Heart left ventricle (tissue), 13 donors: ENCODE results near the gene ZNF423.

ENCODE experiments used
- POLR2A ChIP-seq, 2 donors: fragments of 450-650 bp; IDR thresholded peaks; one replicate each; pipeline ENCODE4 v1.6.1; 2017; ENCODE audit warnings: antibody characterized with exemption in 2 of 2, mild to moderate bottlenecking in 2 of 2, moderate library complexity in 2 of 2
- TF ChIP-seq, protein P1 (sequence below), 12 donors: fragments of 200-600 bp; sonication (generic) in 4 of 12; IDR thresholded peaks; one replicate each; pipeline versions ENCODE4 v1.5.0 to v1.8.0; 2018 to 2022; ENCODE audit warnings: antibody characterized with exemption in 12 of 12, mild to moderate bottlenecking in 5 of 12
- donor health status: ischemic (EF 13 %, LVEDD 7.1; RV severe dilation, severe dysfunction).
- donor health status: DM: no; HTN: yes; CAD: no.
- donor health status: DM: no; HTN: no; CAD: no.
- donor health status: ischemic (EF 25% LVEDD 6.9; RV normal size, moderate dysfunction).
- donor health status: ischemic (EF 25% LVEDD 5.7; RV mildly dilated, moderate dysfunction).
- donor health status: ischemic (EF 35%, LVEDD 5.7; RV mildly dilated, moderate dysfunction).
- donor health status: nonischemic (EF 11% LVEDD 7.7; RV severe dilation, severe dysfunction).
- donor health status: DM: yes; HTN: yes; CAD: no.
- donor health status: PGD.
- donor health status: ischemic (EF 29% LVEDD 5.4; RV normal size, mild dysfunction).
- donor health status: nonischemic (EF 23%, LVEDD 6.1; RV moderate dilation, normal function).

DNA sequence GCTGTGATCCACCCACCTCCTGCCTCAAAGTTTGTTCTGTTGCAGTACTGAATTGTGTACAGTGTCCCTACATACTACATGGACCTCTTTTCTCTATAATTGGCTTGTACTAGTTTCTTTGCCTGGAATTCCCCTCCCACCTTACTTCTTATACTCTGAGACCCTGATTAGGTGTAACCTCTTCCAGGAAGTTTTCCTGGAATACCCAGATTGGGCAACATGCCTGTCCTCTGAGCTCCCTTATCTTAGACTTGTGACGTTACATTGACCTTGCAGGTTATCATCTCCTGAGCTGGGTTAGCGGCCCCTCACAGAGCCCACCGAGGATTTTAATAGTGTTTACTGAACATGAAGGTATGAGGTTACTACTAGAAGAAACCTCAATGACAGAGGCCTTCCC, 237.0 kb downstream of the ZNF423 start:
- TF ChIP-seq, protein P1, sequence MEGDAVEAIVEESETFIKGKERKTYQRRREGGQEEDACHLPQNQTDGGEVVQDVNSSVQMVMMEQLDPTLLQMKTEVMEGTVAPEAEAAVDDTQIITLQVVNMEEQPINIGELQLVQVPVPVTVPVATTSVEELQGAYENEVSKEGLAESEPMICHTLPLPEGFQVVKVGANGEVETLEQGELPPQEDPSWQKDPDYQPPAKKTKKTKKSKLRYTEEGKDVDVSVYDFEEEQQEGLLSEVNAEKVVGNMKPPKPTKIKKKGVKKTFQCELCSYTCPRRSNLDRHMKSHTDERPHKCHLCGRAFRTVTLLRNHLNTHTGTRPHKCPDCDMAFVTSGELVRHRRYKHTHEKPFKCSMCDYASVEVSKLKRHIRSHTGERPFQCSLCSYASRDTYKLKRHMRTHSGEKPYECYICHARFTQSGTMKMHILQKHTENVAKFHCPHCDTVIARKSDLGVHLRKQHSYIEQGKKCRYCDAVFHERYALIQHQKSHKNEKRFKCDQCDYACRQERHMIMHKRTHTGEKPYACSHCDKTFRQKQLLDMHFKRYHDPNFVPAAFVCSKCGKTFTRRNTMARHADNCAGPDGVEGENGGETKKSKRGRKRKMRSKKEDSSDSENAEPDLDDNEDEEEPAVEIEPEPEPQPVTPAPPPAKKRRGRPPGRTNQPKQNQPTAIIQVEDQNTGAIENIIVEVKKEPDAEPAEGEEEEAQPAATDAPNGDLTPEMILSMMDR (IDR thresholded peaks at IDR 0.05) = no peak
- TF ChIP-seq POLR2A (IDR thresholded peaks at IDR 0.05) = no peak
